ENCODE results near the gene NUMB. TPM values are rescaled to one million over a fixed set of nuclear protein-coding genes. Genes with fewer than 3 reads are reported as not detected.

The NUMB gene
- total and polyA plus RNA-seq, 2 of the 13 experiments (the other 11 are each of a cell fraction or from before 2014, with no cell fraction given) = 20.3 to 71.1 TPM

DNA sequence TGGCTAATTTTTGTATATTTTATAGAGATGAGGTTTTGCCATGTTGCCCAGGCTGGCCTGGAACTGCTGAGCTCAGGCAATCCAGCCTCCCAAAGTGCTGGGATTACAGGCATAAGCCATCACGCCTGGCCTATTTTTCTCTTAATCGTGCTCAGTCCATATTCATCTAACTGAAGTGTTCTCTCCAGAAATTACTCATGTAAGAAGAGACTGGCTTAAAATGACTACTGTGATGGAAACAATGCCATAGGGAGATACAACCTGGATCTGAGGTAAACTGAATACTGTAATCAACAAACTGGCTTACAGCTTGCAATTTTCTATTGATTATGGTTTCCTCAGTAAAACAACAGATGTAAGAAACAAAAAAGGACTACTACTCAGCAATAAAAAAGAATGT, 21.1 kb downstream of the NUMB start:
- WGBS (ENCODE audit: low lambda C conversion rate) = 100% methylated on average over 2 of the region's 2 CpGs
- POLR2A ChIA-PET = no interaction called here

More for the DNA sequence above, 21.1 kb downstream of the NUMB start:
- H3K79me2 ChIP-seq (ENCODE audit: insufficient read depth, low read length) = peaks cover 79% of the 10 kb centered on the region
- H2AFZ ChIP-seq (ENCODE audit: low read length) = no peak overlapping the region
- no peak overlapping the region for H3K27ac ChIP-seq (ENCODE audit: extremely low read length, insufficient read depth, low read length)
- TF ChIP-seq, protein P1, sequence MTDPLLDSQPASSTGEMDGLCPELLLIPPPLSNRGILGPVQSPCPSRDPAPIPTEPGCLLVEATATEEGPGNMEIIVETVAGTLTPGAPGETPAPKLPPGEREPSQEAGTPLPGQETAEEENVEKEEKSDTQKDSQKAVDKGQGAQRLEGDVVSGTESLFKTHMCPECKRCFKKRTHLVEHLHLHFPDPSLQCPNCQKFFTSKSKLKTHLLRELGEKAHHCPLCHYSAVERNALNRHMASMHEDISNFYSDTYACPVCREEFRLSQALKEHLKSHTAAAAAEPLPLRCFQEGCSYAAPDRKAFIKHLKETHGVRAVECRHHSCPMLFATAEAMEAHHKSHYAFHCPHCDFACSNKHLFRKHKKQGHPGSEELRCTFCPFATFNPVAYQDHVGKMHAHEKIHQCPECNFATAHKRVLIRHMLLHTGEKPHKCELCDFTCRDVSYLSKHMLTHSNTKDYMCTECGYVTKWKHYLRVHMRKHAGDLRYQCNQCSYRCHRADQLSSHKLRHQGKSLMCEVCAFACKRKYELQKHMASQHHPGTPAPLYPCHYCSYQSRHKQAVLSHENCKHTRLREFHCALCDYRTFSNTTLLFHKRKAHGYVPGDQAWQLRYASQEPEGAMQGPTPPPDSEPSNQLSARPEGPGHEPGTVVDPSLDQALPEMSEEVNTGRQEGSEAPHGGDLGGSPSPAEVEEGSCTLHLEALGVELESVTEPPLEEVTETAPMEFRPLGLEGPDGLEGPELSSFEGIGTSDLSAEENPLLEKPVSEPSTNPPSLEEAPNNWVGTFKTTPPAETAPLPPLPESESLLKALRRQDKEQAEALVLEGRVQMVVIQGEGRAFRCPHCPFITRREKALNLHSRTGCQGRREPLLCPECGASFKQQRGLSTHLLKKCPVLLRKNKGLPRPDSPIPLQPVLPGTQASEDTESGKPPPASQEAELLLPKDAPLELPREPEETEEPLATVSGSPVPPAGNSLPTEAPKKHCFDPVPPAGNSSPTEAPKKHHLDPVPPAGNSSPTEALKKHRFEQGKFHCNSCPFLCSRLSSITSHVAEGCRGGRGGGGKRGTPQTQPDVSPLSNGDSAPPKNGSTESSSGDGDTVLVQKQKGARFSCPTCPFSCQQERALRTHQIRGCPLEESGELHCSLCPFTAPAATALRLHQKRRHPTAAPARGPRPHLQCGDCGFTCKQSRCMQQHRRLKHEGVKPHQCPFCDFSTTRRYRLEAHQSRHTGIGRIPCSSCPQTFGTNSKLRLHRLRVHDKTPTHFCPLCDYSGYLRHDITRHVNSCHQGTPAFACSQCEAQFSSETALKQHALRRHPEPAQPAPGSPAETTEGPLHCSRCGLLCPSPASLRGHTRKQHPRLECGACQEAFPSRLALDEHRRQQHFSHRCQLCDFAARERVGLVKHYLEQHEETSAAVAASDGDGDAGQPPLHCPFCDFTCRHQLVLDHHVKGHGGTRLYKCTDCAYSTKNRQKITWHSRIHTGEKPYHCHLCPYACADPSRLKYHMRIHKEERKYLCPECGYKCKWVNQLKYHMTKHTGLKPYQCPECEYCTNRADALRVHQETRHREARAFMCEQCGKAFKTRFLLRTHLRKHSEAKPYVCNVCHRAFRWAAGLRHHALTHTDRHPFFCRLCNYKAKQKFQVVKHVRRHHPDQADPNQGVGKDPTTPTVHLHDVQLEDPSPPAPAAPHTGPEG (CRISPR knock-in tag; IDR thresholded peaks at IDR 0.05) = no peak
- TF ChIP-seq, protein P2, sequence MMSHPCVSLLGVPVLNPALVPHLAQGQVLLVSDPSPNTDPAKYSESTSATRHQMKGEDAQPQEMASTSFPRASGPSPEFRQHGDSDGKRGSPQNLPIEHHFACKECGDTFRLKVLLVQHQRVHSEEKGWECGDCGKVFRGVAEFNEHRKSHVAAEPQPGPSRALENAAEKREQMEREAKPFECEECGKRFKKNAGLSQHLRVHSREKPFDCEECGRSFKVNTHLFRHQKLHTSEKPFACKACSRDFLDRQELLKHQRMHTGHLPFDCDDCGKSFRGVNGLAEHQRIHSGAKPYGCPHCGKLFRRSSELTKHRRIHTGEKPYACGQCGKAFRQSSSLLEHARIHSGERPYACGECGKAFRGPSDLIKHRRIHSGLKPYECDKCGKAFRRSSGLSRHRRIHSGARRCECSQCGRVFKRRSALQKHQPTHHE (CRISPR knock-in tag; IDR thresholded peaks at IDR 0.05; ENCODE audit: borderline replicate concordance) = no peak
- H3K4me3 ChIP-seq (replicated peaks in 1 of 3; ENCODE audit: insufficient read depth in 1 of 3, low read depth in 2 of 3, low read length in 3 of 3) = no peak overlapping the region
- H4K20me1 ChIP-seq (ENCODE audit: insufficient read depth, low read length) = peaks cover 4% of the 10 kb centered on the region; the same call in 1 of the 2 replicates
- no peak overlapping the region for H3K4me2 ChIP-seq (ENCODE audit: low read depth, low read length)
- no TSS peak for BruUV-seq (replicated peaks)
- intact Hi-C loops (cut with micrococcal nuclease; ENCODE audit: unreplicated experiment) (no loop called here), in situ Hi-C loops (cut with HindIII; ENCODE audit: extremely low pct_ligation_motif_present, low pct_unique_long_range_greater_than_20kb) (no loop called here)
- H3K4me1 ChIP-seq (ENCODE audit: insufficient read depth, low read length) = peaks cover 11% of the 10 kb centered on the region
- H3K27me3 ChIP-seq (ENCODE audit: control insufficient read depth in 1 of 2, insufficient read depth in 2 of 2, low read length in 2 of 2) = no peaks in the 10 kb centered on the region
- H3K9ac ChIP-seq (ENCODE audit: insufficient read depth, low read depth, low read length) = no peak overlapping the region
- H3K36me3 ChIP-seq (replicated peaks in 1 of 2; ENCODE audit: control insufficient read depth in 1 of 2, insufficient read depth in 2 of 2, low read length in 2 of 2) = no peaks in the 10 kb centered on the region; a peak in 1 of 5 replicates
- no peak for FAIRE-seq
- CTCF ChIA-PET (ENCODE audit: low intra/inter-chr PET ratio, low total read pairs) = no interaction called here
- no peak for DNase-seq (ENCODE audit: low spot score)
- no peaks in the 10 kb centered on the region for H3K9me3 ChIP-seq (ENCODE audit: low read length)
- no peak for ATAC-seq
